IPS-20b (cell line): Measurements from ENCODE around the gene KLF13.

Experiments used
- H3K27ac ChIP-seq: one replicate; pipeline ENCODE4 v1.5.1; 2013; ENCODE audit warnings: low read length
- H3K27me3 ChIP-seq: 2 replicates; pipeline ENCODE4 v1.6.1; 2013; ENCODE audit warnings: mild to moderate bottlenecking, low read length, inconsistent platforms; ENCODE audit not compliant: insufficient read depth
- H3K36me3 ChIP-seq: 2 replicates; pipeline ENCODE4 v1.6.1; 2013; ENCODE audit warnings: low read depth, mild to moderate bottlenecking, inconsistent platforms, low read length, moderate library complexity; ENCODE audit not compliant: insufficient read depth
- H3K4me1 ChIP-seq: 2 replicates; pipeline ENCODE4 v1.6.1; 2013; ENCODE audit warnings: mild to moderate bottlenecking, control low read depth, inconsistent platforms, low read length, moderate library complexity; ENCODE audit not compliant: insufficient read depth
- H3K4me3 ChIP-seq: 2 replicates; pipeline ENCODE4 v1.5.1; 2013; ENCODE audit warnings: mild to moderate bottlenecking, low read length, inconsistent platforms
- H3K9ac ChIP-seq: 2 replicates; pipeline ENCODE4 v1.6.1; 2013; ENCODE audit warnings: low read depth, mild to moderate bottlenecking, inconsistent platforms, low read length, moderate library complexity
- H3K9me3 ChIP-seq: 2 replicates; pipeline ENCODE4 v1.6.1; 2013; ENCODE audit warnings: mild to moderate bottlenecking, low read depth, low read length, inconsistent platforms; ENCODE audit not compliant: insufficient read depth

KLF13 gene

GRCh38 chr15:31387479-31388118 is 61.0 kb downstream of the KLF13 start:
- no peak overlapping the region for H3K27ac ChIP-seq
- no peaks in the 10 kb centered on the region for H3K36me3 ChIP-seq
- no peaks in the 10 kb centered on the region; the same call in 1 of the 2 replicates for H3K4me1 ChIP-seq
- no peak overlapping the region for H3K4me3 ChIP-seq
- no peaks in the 10 kb centered on the region; the same call in 1 of the 2 replicates for H3K9me3 ChIP-seq
- H3K27me3 ChIP-seq = peaks cover 10% of the 10 kb centered on the region
- H3K9ac ChIP-seq = no peak overlapping the region

GRCh38 chr15:31389576-31389975 is 62.9 kb downstream of the KLF13 start:
- Histone ChIP-seq H3K9ac (no peak overlapping the region), H3K4me3 (no peak overlapping the region), H3K27me3 (peaks cover 30% of the 10 kb centered on the region), H3K36me3 (no peaks in the 10 kb centered on the region), H3K27ac (no peak overlapping the region), H3K4me1 (peaks cover 3% of the 10 kb centered on the region; the same call in 1 of the 2 replicates), H3K9me3 (no peaks in the 10 kb centered on the region; the same call in 1 of the 2 replicates)

GRCh38 chr15:31390029-31390428 is 63.4 kb downstream of the KLF13 start:
- Histone ChIP-seq H3K27ac (no peak overlapping the region), H3K4me3 (no peak overlapping the region), H3K36me3 (no peaks in the 10 kb centered on the region), H3K9me3 (no peaks in the 10 kb centered on the region; the same call in 1 of the 2 replicates), H3K9ac (no peak overlapping the region), H3K4me1 (peaks cover 3% of the 10 kb centered on the region; the same call in 1 of the 2 replicates), H3K27me3 (peaks cover 32% of the 10 kb centered on the region)

GRCh38 chr15:31390777-31391486 is 64.3 kb downstream of the KLF13 start:
- H3K27me3 ChIP-seq = peaks cover 32% of the 10 kb centered on the region
- H3K27ac ChIP-seq = no peak overlapping the region
- H3K4me1 ChIP-seq = peaks cover 3% of the 10 kb centered on the region; the same call in 1 of the 2 replicates
- no peak overlapping the region for H3K4me3 ChIP-seq
- no peaks in the 10 kb centered on the region for H3K36me3 ChIP-seq
- no peaks in the 10 kb centered on the region; the same call in 1 of the 2 replicates for H3K9me3 ChIP-seq
- H3K9ac ChIP-seq = no peak overlapping the region

- Histone ChIP-seq H3K27me3 (peaks cover 32% of the 10 kb centered on the region), H3K9ac (no peak overlapping the region), H3K9me3 (no peaks in the 10 kb centered on the region; the same call in 1 of the 2 replicates), H3K4me3 (peak overlapping the region; percentile 84), H3K27ac (no peak overlapping the region), H3K4me1 (peaks cover 3% of the 10 kb centered on the region; the same call in 1 of the 2 replicates), H3K36me3 (no peaks in the 10 kb centered on the region)
These were observed 65.3 kb downstream of the KLF13 start for GRCh38 chr15:31391687-31392671.

GRCh38 chr15:31392761-31393401 is 66.2 kb downstream of the KLF13 start:
- Histone ChIP-seq H3K36me3 (no peaks in the 10 kb centered on the region), H3K4me3 (peak overlapping the region; percentile 84), H3K4me1 (peaks cover 9% of the 10 kb centered on the region), H3K27me3 (peaks cover 32% of the 10 kb centered on the region), H3K9me3 (no peaks in the 10 kb centered on the region; the same call in 1 of the 2 replicates), H3K9ac (no peak overlapping the region), H3K27ac (no peak overlapping the region)

GRCh38 chr15:31393444-31394091 is 66.9 kb downstream of the KLF13 start:
- Histone ChIP-seq H3K4me3 (peak overlapping the region; percentile 84; the same call in 1 of the 2 replicates), H3K9ac (no peak overlapping the region), H3K36me3 (no peaks in the 10 kb centered on the region), H3K27me3 (peaks cover 32% of the 10 kb centered on the region), H3K9me3 (no peaks in the 10 kb centered on the region; the same call in 1 of the 2 replicates), H3K4me1 (peaks cover 14% of the 10 kb centered on the region), H3K27ac (no peak overlapping the region)

GRCh38 chr15:31396881-31397560 is 70.4 kb downstream of the KLF13 start:
- Histone ChIP-seq H3K9ac (peak overlapping the region; percentile 42; the same call in 1 of the 2 replicates), H3K4me3 (peak overlapping the region; percentile 36; the same call in 1 of the 2 replicates), H3K27ac (no peak overlapping the region), H3K27me3 (peaks cover 28% of the 10 kb centered on the region), H3K9me3 (no peaks in the 10 kb centered on the region), H3K4me1 (peaks cover 14% of the 10 kb centered on the region), H3K36me3 (no peaks in the 10 kb centered on the region)

GRCh38 chr15:31397851-31398661 is 71.4 kb downstream of the KLF13 start:
- H3K27me3 ChIP-seq = peaks cover 18% of the 10 kb centered on the region
- H3K9me3 ChIP-seq = no peaks in the 10 kb centered on the region
- no peaks in the 10 kb centered on the region for H3K36me3 ChIP-seq
- no peak overlapping the region for H3K4me3 ChIP-seq
- peaks cover 14% of the 10 kb centered on the region for H3K4me1 ChIP-seq
- no peak overlapping the region for H3K27ac ChIP-seq
- peak overlapping the region; percentile 42; the same call in 1 of the 2 replicates for H3K9ac ChIP-seq
